Measurements from ENCODE around the gene COL1A1. TPM values are rescaled to one million over a fixed set of nuclear protein-coding genes. Genes with fewer than 3 reads are reported as not detected.

Gene COL1A1
- total RNA-seq, 6 donors from 2014 or later, result 15.4 to 555 (median 117) TPM

DNA sequence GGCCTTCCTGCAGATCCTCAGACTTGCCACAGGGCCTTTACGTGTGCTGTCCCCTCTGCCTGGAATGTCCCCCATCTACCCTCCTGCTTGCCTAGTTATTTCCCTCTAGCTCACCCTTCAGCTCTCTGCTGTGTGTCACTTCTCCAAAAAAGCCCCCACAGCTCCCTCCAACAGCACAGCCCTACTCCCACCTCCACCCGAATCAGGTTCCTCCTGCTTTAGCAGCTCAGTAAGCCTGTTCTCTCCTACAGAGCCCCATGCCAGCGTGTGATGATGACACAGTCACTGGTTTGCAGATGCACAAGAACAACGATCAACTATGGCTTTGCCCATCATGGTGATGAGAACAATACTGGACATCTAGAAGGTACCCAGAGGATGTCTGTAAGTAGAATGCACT is 64.4 kb downstream of the COL1A1 start:
- no peak overlapping the region for H3K27ac ChIP-seq
- H3K4me1 ChIP-seq, result peaks cover 22 to 48% (median 40%) of the 10 kb centered on the region in 4 donors
- WGBS, 2 donors, result 94% methylated on average over 4 of the region's 4 CpGs
- H3K9me3 ChIP-seq, result no peaks in the 10 kb centered on the region
- TF ChIP-seq, protein P1, sequence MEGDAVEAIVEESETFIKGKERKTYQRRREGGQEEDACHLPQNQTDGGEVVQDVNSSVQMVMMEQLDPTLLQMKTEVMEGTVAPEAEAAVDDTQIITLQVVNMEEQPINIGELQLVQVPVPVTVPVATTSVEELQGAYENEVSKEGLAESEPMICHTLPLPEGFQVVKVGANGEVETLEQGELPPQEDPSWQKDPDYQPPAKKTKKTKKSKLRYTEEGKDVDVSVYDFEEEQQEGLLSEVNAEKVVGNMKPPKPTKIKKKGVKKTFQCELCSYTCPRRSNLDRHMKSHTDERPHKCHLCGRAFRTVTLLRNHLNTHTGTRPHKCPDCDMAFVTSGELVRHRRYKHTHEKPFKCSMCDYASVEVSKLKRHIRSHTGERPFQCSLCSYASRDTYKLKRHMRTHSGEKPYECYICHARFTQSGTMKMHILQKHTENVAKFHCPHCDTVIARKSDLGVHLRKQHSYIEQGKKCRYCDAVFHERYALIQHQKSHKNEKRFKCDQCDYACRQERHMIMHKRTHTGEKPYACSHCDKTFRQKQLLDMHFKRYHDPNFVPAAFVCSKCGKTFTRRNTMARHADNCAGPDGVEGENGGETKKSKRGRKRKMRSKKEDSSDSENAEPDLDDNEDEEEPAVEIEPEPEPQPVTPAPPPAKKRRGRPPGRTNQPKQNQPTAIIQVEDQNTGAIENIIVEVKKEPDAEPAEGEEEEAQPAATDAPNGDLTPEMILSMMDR (IDR thresholded peaks at IDR 0.05), result no peak
- no peak for TF ChIP-seq EP300 (IDR thresholded peaks at IDR 0.05)
- no peak for TF ChIP-seq POLR2A (IDR thresholded peaks at IDR 0.05)
- no peak for TF ChIP-seq POLR2AphosphoS5 (IDR thresholded peaks at IDR 0.05)
- H3K4me3 ChIP-seq, result no peak overlapping the region
- no peaks in the 10 kb centered on the region for H3K27me3 ChIP-seq
- no peak for DNase-seq
- peaks cover 13 to 80% (median 69%) of the 10 kb centered on the region in 4 donors for H3K36me3 ChIP-seq
- no peak for ATAC-seq (ENCODE audit: low FRiP score in 2 of 2)

DNA sequence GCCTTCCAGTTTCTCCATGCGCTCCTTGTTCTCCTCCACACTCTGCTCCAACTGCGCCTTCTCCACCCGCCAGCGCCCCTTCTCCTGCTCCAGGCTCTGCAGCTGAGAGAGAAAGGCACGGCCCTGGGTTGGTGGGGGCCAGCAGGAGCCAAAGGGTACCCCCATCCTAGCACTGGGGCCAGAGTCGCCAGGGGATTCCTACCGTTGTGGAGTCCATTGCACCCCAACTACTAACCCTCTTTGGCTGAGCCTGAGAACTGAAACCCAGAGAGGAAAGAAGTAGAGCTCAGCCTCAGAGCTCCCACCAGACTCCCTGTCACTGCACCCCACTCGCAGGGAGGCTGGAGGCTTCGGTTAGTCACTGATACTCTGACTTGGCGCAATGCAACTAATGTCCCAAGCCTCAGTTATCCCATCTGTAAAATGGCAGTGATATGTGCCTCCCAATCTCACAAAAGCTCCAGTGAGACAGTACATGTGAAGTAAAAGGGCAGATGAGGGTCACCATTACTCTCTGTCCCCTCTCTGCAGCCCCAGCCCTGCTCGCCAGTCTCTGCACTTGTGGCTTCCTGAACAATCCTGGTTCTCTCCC is 65.2 kb downstream of the COL1A1 start:
- Histone ChIP-seq H3K4me1 (peaks cover 18 to 40% (median 31%) of the 10 kb centered on the region in 4 donors), H3K36me3 (peaks cover 13 to 71% (median 64%) of the 10 kb centered on the region in 4 donors), H3K9me3 (no peaks in the 10 kb centered on the region), H3K27ac (no peak overlapping the region), H3K4me3 (no peak overlapping the region), H3K27me3 (no peaks in the 10 kb centered on the region)
- TF ChIP-seq EP300 (IDR thresholded peaks at IDR 0.05), result no peak
- TF ChIP-seq POLR2A (IDR thresholded peaks at IDR 0.05), result no peak
- TF ChIP-seq, protein P1 (IDR thresholded peaks at IDR 0.05), result no peak
- no peak for TF ChIP-seq POLR2AphosphoS5 (IDR thresholded peaks at IDR 0.05)
- no peak for DNase-seq
- 93 to 97% methylated on average over 7 to 10 of the region's 11 CpGs for WGBS, 2 donors
- ATAC-seq (ENCODE audit: low FRiP score in 2 of 2), result no peak

- Histone ChIP-seq H3K9me3 (no peaks in the 10 kb centered on the region), H3K4me1 (peaks cover 11 to 37% (median 28%) of the 10 kb centered on the region in 4 donors), H3K27ac (peak overlapping the region in 1 of 4 donors; percentile 10), H3K27me3 (peaks cover 0 to 4% (median 0%) of the 10 kb centered on the region in 4 donors), H3K4me3 (no peak overlapping the region), H3K36me3 (peaks cover 8 to 64% (median 57%) of the 10 kb centered on the region in 4 donors)
- DNase-seq, result no peak
- TF ChIP-seq, protein P1 (IDR thresholded peaks at IDR 0.05), result no peak
- TF ChIP-seq EP300 (IDR thresholded peaks at IDR 0.05) (no peak), POLR2AphosphoS5 (IDR thresholded peaks at IDR 0.05) (no peak), POLR2A (IDR thresholded peaks at IDR 0.05) (no peak)
- no peak for ATAC-seq (ENCODE audit: low FRiP score in 2 of 2)
- WGBS, 2 donors, result 86 to 94% methylated on average over 8 to 13 of the region's 16 CpGs
These were observed 65.9 kb downstream of the COL1A1 start for GRCh38 chr17:50135316-50136095.

GRCh38 chr17:50134206-50135110 is 67.0 kb downstream of the COL1A1 start:
- Histone ChIP-seq H3K9me3 (no peaks in the 10 kb centered on the region), H3K36me3 (peaks cover 8 to 55% (median 52%) of the 10 kb centered on the region in 4 donors), H3K4me1 (peaks cover 9 to 37% (median 26%) of the 10 kb centered on the region in 4 donors), H3K27ac (peak overlapping the region in 1 of 4 donors; percentile 49), H3K27me3 (peaks cover 0 to 13% (median 5%) of the 10 kb centered on the region in 4 donors), H3K4me3 (no peak overlapping the region)
- no peak for TF ChIP-seq EP300 (IDR thresholded peaks at IDR 0.05)
- TF ChIP-seq, protein P1 (IDR thresholded peaks at IDR 0.05), result no peak
- TF ChIP-seq POLR2AphosphoS5 (IDR thresholded peaks at IDR 0.05), result no peak
- no peak for TF ChIP-seq POLR2A (IDR thresholded peaks at IDR 0.05)
- WGBS, 2 donors, result 80 to 89% methylated on average over 11 to 15 of the region's 16 CpGs
- ATAC-seq (ENCODE audit: low FRiP score in 2 of 2) (no peak), DNase-seq (no peak)
